HG03066 (cell line): ENCODE data around the gene CBLL2.
"Not testable (repeated sequence)": the region's sequence is repeated elsewhere in the genome, so short reads cannot be mapped to it uniquely, and the experiment has no call there.

ENCODE experiments used
- ATAC-seq: cut with Tn5 transposase; IDR thresholded peaks from one replicate; pipeline ENCODE4 v1.9.1; 2021; ENCODE audit warnings: low read depth; ENCODE audit not compliant: unreplicated experiment

Gene CBLL2

GRCh38 chrX:22272613-22273012 is at the start of gene CBLL2:
CBLL2 (plus strand) TSS chrX:22272913; CDS start chrX:22272992, 79 bp downstream.
- ATAC-seq, result no peak

DNA sequence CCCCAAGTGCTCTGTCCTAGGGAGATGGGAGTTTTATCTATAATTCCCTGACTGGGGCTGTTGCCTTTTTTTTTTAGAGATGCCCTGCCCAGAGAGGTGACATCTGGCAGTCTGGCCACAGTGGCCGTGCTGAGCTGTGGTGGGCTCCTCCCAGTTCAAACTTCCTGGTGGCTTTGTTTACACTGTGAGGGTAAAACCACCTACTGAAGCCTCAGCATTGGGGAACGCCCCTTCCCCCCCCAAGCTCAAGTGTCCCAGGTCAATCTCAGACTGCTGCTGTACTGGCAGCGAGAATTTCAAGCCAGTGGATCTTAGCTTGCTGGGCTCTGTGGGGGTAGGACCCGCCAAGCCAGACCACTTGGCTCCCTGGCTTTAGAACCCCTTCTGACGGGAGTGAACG is 38.3 kb upstream of the CBLL2 start:
- no peak for ATAC-seq

GRCh38 chrX:22237479-22237878 is 35.2 kb upstream of the CBLL2 start:
- no peak for ATAC-seq

- ATAC-seq, result no peak
Measured at GRCh38 chrX:22246620-22247019, 26.1 kb upstream of the CBLL2 start.

- no peak for ATAC-seq
Measured at GRCh38 chrX:22247169-22247568, 25.5 kb upstream of the CBLL2 start.

DNA sequence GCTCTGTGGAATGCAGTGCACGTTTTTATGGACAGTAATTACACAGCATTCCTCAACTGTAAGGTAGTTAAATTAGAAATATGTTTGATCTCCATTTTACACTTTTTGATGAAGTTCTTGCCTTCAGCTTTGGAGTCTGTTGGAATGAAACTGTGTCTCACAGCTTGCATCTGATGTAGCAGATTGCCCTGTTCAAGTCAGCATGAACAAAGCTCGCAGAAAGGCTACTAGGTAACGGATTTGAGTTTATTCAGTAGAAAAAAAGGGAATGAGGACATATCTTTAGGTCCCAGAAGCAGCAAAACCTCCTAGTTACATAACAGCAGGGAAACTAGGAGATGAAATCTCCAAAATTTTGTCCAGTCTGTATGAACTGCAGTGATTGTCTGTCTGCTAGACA is 24.3 kb upstream of the CBLL2 start:
- ATAC-seq, result no peak

DNA sequence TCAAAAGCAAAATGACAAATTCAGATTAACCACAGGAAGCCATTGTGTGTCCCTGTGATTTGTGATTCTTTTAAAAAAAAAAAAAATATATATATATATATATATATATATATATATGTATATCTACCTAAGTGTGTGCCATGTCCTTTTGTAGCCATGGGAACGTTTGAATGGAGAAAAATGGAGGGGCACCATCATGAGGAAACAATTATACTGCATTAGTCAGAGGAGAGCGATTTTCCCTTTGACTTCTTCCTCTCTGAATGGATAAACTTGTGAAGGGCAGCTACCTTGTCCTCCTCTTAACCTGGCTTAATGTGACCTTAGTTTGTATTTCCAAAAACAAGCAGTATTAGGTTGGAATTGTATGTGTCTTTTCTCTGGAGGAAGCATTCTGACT is 23.3 kb upstream of the CBLL2 start:
- ATAC-seq, result no peak

- ATAC-seq, result no peak
Measured at GRCh38 chrX:22268706-22269105, 4.0 kb upstream of the CBLL2 start.

- no peak for ATAC-seq
Measured at GRCh38 chrX:22273714-22274317, 1.1 kb downstream of the CBLL2 start.

- ATAC-seq, result no peak
Measured at GRCh38 chrX:22276781-22277180, 4.1 kb downstream of the CBLL2 start.

- no peak for ATAC-seq
Measured at GRCh38 chrX:22278375-22278774, 5.7 kb downstream of the CBLL2 start.

DNA sequence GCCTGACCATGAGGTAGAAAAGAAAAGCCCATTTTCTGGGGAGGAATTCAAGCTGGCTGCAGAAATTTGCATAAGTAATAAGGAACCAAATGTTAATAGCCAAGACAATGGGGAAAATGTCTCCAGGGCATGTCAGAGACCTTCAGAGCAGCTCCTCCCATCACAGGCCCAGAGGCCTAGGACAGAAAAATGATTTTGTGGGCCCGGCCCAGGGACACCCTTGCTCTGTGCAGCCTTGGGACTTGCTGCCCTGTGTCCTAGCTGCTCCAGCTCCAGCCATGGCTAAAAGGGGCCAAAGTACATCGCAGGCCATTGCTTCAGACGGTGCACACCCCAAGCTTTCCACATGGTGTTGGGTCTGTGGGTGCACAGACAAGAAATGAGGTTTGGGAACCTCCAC is 16.5 kb downstream of the CBLL2 start:
- not testable (repeated sequence) for ATAC-seq

DNA sequence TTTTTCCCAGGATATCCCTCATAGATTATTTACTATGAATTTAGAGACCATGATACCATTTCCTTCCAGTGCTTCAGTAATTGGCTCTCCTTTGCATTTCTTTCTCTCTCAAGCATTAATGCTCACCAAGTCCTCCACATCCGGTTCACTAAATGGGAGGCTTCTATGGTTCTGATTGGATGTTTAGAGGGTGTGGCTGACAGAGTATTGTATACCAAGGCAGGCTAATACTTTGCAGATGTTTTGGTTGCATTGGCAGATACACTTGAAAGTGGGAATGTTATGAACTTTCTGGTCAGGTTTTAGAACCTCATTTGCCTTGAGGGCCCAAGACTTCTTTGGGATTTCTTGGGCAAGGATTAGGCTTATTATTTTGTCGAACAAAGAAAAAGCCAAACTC is 24.2 kb downstream of the CBLL2 start:
- no peak for ATAC-seq

DNA sequence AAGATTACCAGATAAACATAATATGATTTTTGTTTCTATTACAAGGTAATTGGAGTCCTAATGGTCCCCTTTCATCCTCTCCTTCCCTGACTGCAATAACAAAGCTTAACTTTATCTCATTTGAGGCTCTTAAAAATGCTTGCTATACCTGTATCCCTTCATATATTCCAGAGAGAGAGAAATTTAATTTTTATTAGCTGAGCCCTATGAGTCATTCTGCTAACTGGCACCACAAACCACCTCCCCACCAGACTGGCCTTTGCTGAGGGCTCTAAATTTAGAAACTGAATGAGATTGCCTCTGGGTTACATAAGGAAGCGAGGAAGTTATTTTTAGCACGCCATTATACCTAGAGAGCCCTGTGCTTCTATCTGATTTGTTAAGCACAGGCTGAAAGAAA is 27.4 kb downstream of the CBLL2 start:
- ATAC-seq, result no peak

- no peak for ATAC-seq
Measured at GRCh38 chrX:22310779-22311178, 38.1 kb downstream of the CBLL2 start.

GRCh38 chrX:22313766-22314165 is 41.1 kb downstream of the CBLL2 start:
- no peak for ATAC-seq

GRCh38 chrX:22314211-22314610 is 41.5 kb downstream of the CBLL2 start:
- ATAC-seq, result no peak

DNA sequence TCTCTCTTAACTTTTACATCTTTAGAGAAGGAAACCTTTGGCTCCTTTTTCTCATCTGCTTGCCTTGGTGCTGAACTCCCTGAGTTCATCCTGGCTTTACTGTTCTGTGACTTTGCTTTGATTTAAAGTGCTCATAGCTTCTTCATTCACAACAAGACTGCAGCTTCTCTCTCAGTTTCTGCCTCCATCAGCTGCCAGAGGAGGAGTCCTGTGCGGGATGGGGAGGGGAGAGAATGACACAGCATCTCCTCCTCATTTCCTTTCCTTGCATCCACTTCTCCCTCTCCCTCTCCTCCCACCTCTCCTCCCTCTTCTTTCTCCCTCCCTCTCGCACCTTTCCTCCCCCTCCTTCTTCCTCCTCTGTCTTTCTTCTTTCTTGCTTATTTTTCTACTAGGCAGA is 42.0 kb downstream of the CBLL2 start:
- ATAC-seq, result no peak

GRCh38 chrX:22315151-22315550 is 42.4 kb downstream of the CBLL2 start:
- no peak for ATAC-seq

GRCh38 chrX:22320236-22320873 is 47.6 kb downstream of the CBLL2 start:
- no peak for ATAC-seq

DNA sequence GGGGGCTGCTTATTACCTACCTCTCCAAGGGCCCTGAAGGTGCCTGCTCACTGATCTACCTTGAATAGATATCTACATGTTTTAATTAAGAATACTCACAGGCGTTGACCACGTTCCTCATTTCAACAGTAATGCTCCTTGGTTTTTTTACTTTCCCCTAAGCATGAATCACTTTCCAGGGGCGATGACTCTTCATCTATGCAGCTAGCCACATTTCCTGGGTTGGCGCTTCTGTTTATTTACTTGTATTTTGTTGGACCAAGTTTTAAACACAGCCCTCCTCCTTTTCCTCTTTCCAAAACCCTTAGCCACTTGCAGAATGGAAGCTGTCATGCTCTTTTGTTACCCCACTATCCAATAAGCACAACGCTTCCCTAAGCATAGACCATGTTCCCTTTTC is 50.8 kb downstream of the CBLL2 start:
- ATAC-seq, result no peak
